Endothelial cell of umbilical vein (primary cell): ENCODE data around the gene TP73. TPM values are rescaled to one million over a fixed set of nuclear protein-coding genes. Genes with fewer than 3 reads are reported as not detected.

Experiments used
- BruUV-seq: library from RNA; stranded (reverse); fragments of 400-500 nt; replicated peaks from 2 replicates; lab custom pipeline; 2021; lab: Mats Ljungman, UMichigan
- CTCF ChIA-PET: fragments of 300-600, 350-600 bp; sonication (Branson Sonifier 250); formaldehyde crosslinking; loops from one replicate; lab custom pipeline; 2021; ENCODE audit warnings: antibody characterized with exemption, inconsistent platforms; lab: Charles Lee
- POLR2A ChIA-PET: fragments of 300-600, 350-600 bp; sonication (Branson Sonifier 250); formaldehyde crosslinking; loops from one replicate; lab custom pipeline; 2021; ENCODE audit warnings: antibody characterized with exemption, inconsistent platforms; lab: Charles Lee
- DNase-seq: peaks from one replicate; pipeline ENCODE4 v3.0.0-alpha.2; 2011; ENCODE audit warnings: low read depth, low spot score
- FAIRE-seq: peaks from 2 replicates; lab custom pipeline; 2011; peaks lifted over from hg19 to GRCh38; lab: Jason Lieb, UNC
- H2AFZ ChIP-seq: 2 replicates; pipeline ENCODE4 v1.6.0; 2012; ENCODE audit warnings: low read depth, low read length, control low read depth, inconsistent platforms
- H3K27ac ChIP-seq: 2 replicates; pipeline ENCODE4 v1.5.1; 2011; ENCODE audit warnings: low read depth, mild to moderate bottlenecking, control low read depth, low read length, moderate library complexity; ENCODE audit not compliant: insufficient read depth
- H3K27me3 ChIP-seq, 2 experiments: 2 replicates each; pipeline versions ENCODE4 v1.6.0 to v1.6.1; 2011; ENCODE audit warnings: low read length in 2 of 2, mixed read lengths in 1 of 2; ENCODE audit not compliant: control insufficient read depth in 2 of 2, insufficient read depth in 2 of 2
- H3K36me3 ChIP-seq, 2 experiments: 2 replicates in 1 of 2; 3 replicates in 1 of 2; pipeline ENCODE4 v1.5.1; 2011; ENCODE audit warnings: low read length in 2 of 2, mild to moderate bottlenecking in 1 of 2, moderate library complexity in 1 of 2; ENCODE audit not compliant: control insufficient read depth in 2 of 2, insufficient read depth in 2 of 2; ENCODE audit errors: extremely low read depth in 1 of 2
- H3K4me1 ChIP-seq: 3 replicates; pipeline ENCODE4 v1.5.1; 2011; ENCODE audit warnings: mild to moderate bottlenecking, low read length; ENCODE audit not compliant: control insufficient read depth, insufficient read depth; ENCODE audit errors: extremely low read depth
- H3K4me2 ChIP-seq: 2 replicates; pipeline ENCODE4 v1.6.1; 2011; ENCODE audit warnings: low read length, control low read depth, mixed read lengths; ENCODE audit not compliant: insufficient read depth
- H3K4me3 ChIP-seq, 3 experiments: fragments of 200-600 bp in 1 of 3; sonication (generic), shearing (Covaris generic) in 1 of 3; replicated peaks in 1 of 3; 2 replicates each; pipeline ENCODE4 v1.5.1; 2011 to 2016; ENCODE audit warnings: control low read depth in 3 of 3, low read length in 3 of 3, mild to moderate bottlenecking in 2 of 3, inconsistent platforms in 1 of 3, low read depth in 1 of 3, moderate library complexity in 1 of 3; ENCODE audit not compliant: insufficient read depth in 1 of 3
- H3K79me2 ChIP-seq: 2 replicates; pipeline ENCODE4 v1.6.0; 2012; ENCODE audit warnings: low read length, inconsistent platforms; ENCODE audit not compliant: control insufficient read depth, insufficient read depth
- H3K9ac ChIP-seq: replicated peaks from 2 replicates; pipeline ENCODE3; 2011; ENCODE audit warnings: low read length, control low read depth; ENCODE audit not compliant: insufficient read depth; ENCODE audit errors: extremely low read depth
- H3K9me1 ChIP-seq: replicated peaks from 3 replicates; pipeline ENCODE4 v1.6.0; 2011; ENCODE audit warnings: mild to moderate bottlenecking, low read length; ENCODE audit not compliant: control insufficient read depth, insufficient read depth; ENCODE audit errors: extremely low read depth
- H3K9me3 ChIP-seq: replicated peaks from 2 replicates; pipeline ENCODE4 v1.5.1; 2012; ENCODE audit warnings: low read length, inconsistent platforms; ENCODE audit not compliant: control insufficient read depth, insufficient read depth
- H4K20me1 ChIP-seq: replicated peaks from 2 replicates; pipeline ENCODE3; 2011; ENCODE audit warnings: mild to moderate bottlenecking, low read length; ENCODE audit not compliant: control insufficient read depth, insufficient read depth; ENCODE audit errors: extremely low read depth
- CTCF ChIP-seq, 2 donors: IDR thresholded peaks; 1 replicate in 1 of 2; 2 replicates in 1 of 2; pipeline ENCODE4 v1.5.1; 2011; ENCODE audit warnings: low read length in 2 of 2, mild to moderate bottlenecking in 2 of 2, moderate library complexity in 2 of 2, control low read depth in 1 of 2, inconsistent platforms in 1 of 2, low read depth in 1 of 2; ENCODE audit not compliant: insufficient read depth in 1 of 2; ENCODE audit errors: extremely low read depth in 1 of 2
- EZH2 ChIP-seq: IDR thresholded peaks from 2 replicates; pipeline ENCODE4 v1.6.1; 2012; ENCODE audit warnings: borderline replicate concordance, low read depth, mild to moderate bottlenecking, moderate library complexity, low read length, inconsistent platforms; ENCODE audit not compliant: severe bottlenecking
- FOS ChIP-seq: IDR thresholded peaks from 2 replicates; pipeline ENCODE4 v1.6.1; 2011; ENCODE audit warnings: mild to moderate bottlenecking, low read length, moderate library complexity, borderline replicate concordance; ENCODE audit not compliant: insufficient read depth
- GATA2 ChIP-seq: IDR thresholded peaks from 2 replicates; pipeline ENCODE4 v1.7.0; 2011; ENCODE audit warnings: low read depth, mild to moderate bottlenecking, moderate library complexity, mixed read lengths, low read length; ENCODE audit not compliant: insufficient read length, insufficient read depth
- JUN ChIP-seq: IDR thresholded peaks from 2 replicates; pipeline ENCODE4 v1.6.1; 2011; ENCODE audit warnings: borderline replicate concordance, low read depth; ENCODE audit not compliant: insufficient read length, insufficient read depth
- MAX ChIP-seq: IDR thresholded peaks from 2 replicates; pipeline ENCODE4 v1.6.1; 2011; ENCODE audit not compliant: insufficient read depth, insufficient read length
- MYC ChIP-seq: IDR thresholded peaks from one replicate; pipeline ENCODE4 v1.6.1; 2011; ENCODE audit warnings: mild to moderate bottlenecking, low read depth, low read length
- POLR2A ChIP-seq: IDR thresholded peaks from 2 replicates; pipeline ENCODE4 v1.6.1; 2012; ENCODE audit warnings: low read depth, mild to moderate bottlenecking, control low read depth, low read length
- POLR2AphosphoS5 ChIP-seq: IDR thresholded peaks from 2 replicates; pipeline ENCODE4 v1.6.1; 2012; ENCODE audit warnings: low read depth, mild to moderate bottlenecking, control low read depth, low read length, moderate library complexity; ENCODE audit not compliant: insufficient read depth
- dilution Hi-C: fragments of 300-500 bp; cut with MboI; formaldehyde crosslinking; loops from one replicate; pipeline ENCODE4 v1.15.0; 2019; ENCODE audit warnings: low sequenced_read_pairs; ENCODE audit not compliant: extremely low pct_ligation_motif_present
- intact Hi-C: fragments of 100-400 bp; cut with micrococcal nuclease; formaldehyde crosslinking; loops from one replicate; pipeline ENCODE4 v1.10.0; 2022
- polyA plus RNA-seq, 4 experiments: library from polyadenylated mRNA; depleted of rRNA in 3 of 4; stranded (reverse) in 3 of 4; unstranded in 1 of 4; fragments of >200 nt; gene quantifications; 2 replicates each; pipeline versions ENCODE4 v1.2.1 to v1.2.3, GENCODE V29; 2011 to 2012; ENCODE audit warnings: missing spikeins in 1 of 4
- total RNA-seq: library from RNA; stranded (reverse); gene quantifications from 2 replicates; pipeline ENCODE4 v1.2.3, GENCODE V29; 2021

TP73 gene
- total and polyA plus RNA-seq, 2 donors (not counting 3 experiments of a cell fraction or from before 2014, with no cell fraction given): 0.03 to 0.15 TPM

GRCh38 chr1:3659093-3659492 is 6.8 kb downstream of the TP73 start:
- BruUV-seq: no TSS peak
- ChIA-PET CTCF (interaction anchor here (1.6 kb wide), 1 partner anchor 39 kb away, joined by 3 read pairs; no protein-coding TSS in a partner anchor), POLR2A (no interaction called here)
- TF ChIP-seq POLR2A: no peak
- TF ChIP-seq MAX: no peak
- no peak for TF ChIP-seq POLR2AphosphoS5
- TF ChIP-seq GATA2: no peak
- TF ChIP-seq MYC: no peak
- TF ChIP-seq JUN: no peak
- no peak for TF ChIP-seq EZH2
- TF ChIP-seq FOS: no peak
- TF ChIP-seq CTCF (IDR thresholded peaks at IDR 0.05; ENCODE audit: extremely low read depth in 1 of 2, insufficient read depth in 1 of 2, low read depth in 1 of 2, low read length in 2 of 2): no peak
- intact Hi-C loops (no loop called here), dilution Hi-C loops (no loop called here)
- H3K36me3 ChIP-seq: no peaks in the 10 kb centered on the region
- no peaks in the 10 kb centered on the region for H3K9me3 ChIP-seq
- H3K9me1 ChIP-seq: no peaks in the 10 kb centered on the region
- no peak for FAIRE-seq
- no peak for DNase-seq
- H4K20me1 ChIP-seq: no peaks in the 10 kb centered on the region
- H3K27me3 ChIP-seq: peaks cover 8 to 23% of the 10 kb centered on the region in 2 experiments
- no peak overlapping the region for H3K27ac ChIP-seq
- H3K4me1 ChIP-seq: no peaks in the 10 kb centered on the region
- no peak overlapping the region for H3K9ac ChIP-seq
- no peak overlapping the region for H2AFZ ChIP-seq
- no peaks in the 10 kb centered on the region for H3K79me2 ChIP-seq
- no peak overlapping the region for H3K4me2 ChIP-seq
- H3K4me3 ChIP-seq: no peak overlapping the region
